CD4-positive, alpha-beta T cell (primary cell): ENCODE measurements around the gene RDH8. TPM values are rescaled to one million over a fixed set of nuclear protein-coding genes. Genes with fewer than 3 reads are reported as not detected.

Experiments
- ATAC-seq: fragments of 200-7000 bp; cut with Tn5 transposase; one replicate; pipeline ENCODE4 v1.10.0; 2022; ENCODE audit warnings: mild to moderate bottlenecking; ENCODE audit not compliant: poor library complexity
- CTCF ChIA-PET: fragments of 350-600 bp; sonication (Branson Sonifier 250); formaldehyde crosslinking; loops from one replicate; lab custom pipeline; 2021; ENCODE audit warnings: antibody characterized with exemption, inconsistent platforms; lab: Charles Lee
- POLR2A ChIA-PET: fragments of 350-600 bp; sonication (Branson Sonifier 250); formaldehyde crosslinking; loops from one replicate; lab custom pipeline; 2021; ENCODE audit warnings: antibody characterized with exemption, inconsistent platforms; lab: Charles Lee
- DNase-seq, 14 experiments: peaks; one replicate each; pipeline ENCODE4 v3.0.0-alpha.2; 2013 to 2020; ENCODE audit warnings: mixed read lengths in 2 of 14
- H3K27ac ChIP-seq, 2 donors: one replicate each; pipeline versions ENCODE4 v1.5.1 to v1.7.0; 2013; ENCODE audit warnings: low read length in 2 of 2, low read depth in 1 of 2, mild to moderate bottlenecking in 1 of 2
- H3K27me3 ChIP-seq, 2 experiments: 1 replicate in 1 of 2; 2 replicates in 1 of 2; pipeline versions ENCODE4 v1.6.1 to v1.7.0; 2013; ENCODE audit warnings: low read length in 2 of 2, control low read depth in 1 of 2, mild to moderate bottlenecking in 1 of 2, moderate library complexity in 1 of 2; ENCODE audit not compliant: insufficient read depth in 2 of 2, control insufficient read depth in 1 of 2
- H3K36me3 ChIP-seq: one replicate; pipeline ENCODE4 v1.6.1; 2013; ENCODE audit warnings: low read length, control low read depth; ENCODE audit not compliant: insufficient read depth
- H3K4me1 ChIP-seq: one replicate; pipeline ENCODE4 v1.6.1; 2013; ENCODE audit warnings: low read length, control low read depth; ENCODE audit not compliant: insufficient read depth
- H3K4me3 ChIP-seq: one replicate; pipeline ENCODE4 v1.5.1; 2013; ENCODE audit warnings: mild to moderate bottlenecking, low read length, moderate library complexity
- H3K9me3 ChIP-seq, 2 experiments: 1 replicate in 1 of 2; 2 replicates in 1 of 2; pipeline versions ENCODE4 v1.6.1 to v1.7.0; 2013; ENCODE audit warnings: low read length in 2 of 2, mild to moderate bottlenecking in 2 of 2, control low read depth in 1 of 2, moderate library complexity in 1 of 2; ENCODE audit not compliant: control insufficient read depth in 1 of 2, insufficient read depth in 1 of 2
- H3K27ac Mint-ChIP-seq: one replicate; pipeline ENCODE4 v1.8.0; 2020; ENCODE audit warnings: mixed read lengths
- H3K27me3 Mint-ChIP-seq: one replicate; pipeline ENCODE4 v1.8.0; 2021; ENCODE audit warnings: mixed read lengths
- H3K36me3 Mint-ChIP-seq: one replicate; pipeline ENCODE4 v1.8.0; 2021; ENCODE audit warnings: low read depth, mixed read lengths
- H3K4me1 Mint-ChIP-seq: one replicate; pipeline ENCODE4 v1.8.0; 2021; ENCODE audit warnings: low read depth, mixed read lengths
- H3K4me3 Mint-ChIP-seq: one replicate; pipeline ENCODE4 v1.8.0; 2020; ENCODE audit warnings: mild to moderate bottlenecking, mixed read lengths
- H3K9me3 Mint-ChIP-seq: one replicate; pipeline ENCODE4 v1.8.0; 2020; ENCODE audit warnings: mixed read lengths
- CTCF ChIP-seq: fragments of 200-600 bp; IDR thresholded peaks from one replicate; pipeline ENCODE4 v1.8.0; 2022; ENCODE audit warnings: antibody characterized with exemption, mild to moderate bottlenecking
- intact Hi-C, 2 experiments: fragments of 100-400 bp; cut with DNase I in 1 of 2; cut with micrococcal nuclease in 1 of 2; formaldehyde crosslinking; loops; one replicate each; pipeline versions ENCODE4 v1.15.1 to v1.9.0; 2023 to 2025; cut with DNase I, micrococcal nuclease
- total RNA-seq, 174 experiments: library from RNA in 2 of 174; stranded (reverse) in 2 of 174; gene quantifications; one replicate each; pipeline ENCODE4 v1.2.3 and lab custom pipeline; 2021 to 2026

Gene RDH8
- total RNA-seq, 2 experiments from 2014 or later, result not detected

GRCh38 chr19:9981406-9982260, 31.6 kb upstream of the RDH8 start:
- Histone ChIP-seq H3K9me3 (peaks cover 0 to 10% of the 10 kb centered on the region in 2 experiments), H3K27ac (no peak overlapping the region), H3K4me3 (no peak overlapping the region), H3K27me3 (peaks cover 0 to 2% of the 10 kb centered on the region in 2 experiments), H3K36me3 (peaks cover 5% of the 10 kb centered on the region), H3K4me1 (no peaks in the 10 kb centered on the region)
- intact Hi-C loops, result no loop called here
- ChIA-PET POLR2A (no interaction called here), CTCF (no interaction called here)
- H3K4me1 Mint-ChIP-seq, result no peaks in the 10 kb centered on the region
- H3K27me3 Mint-ChIP-seq, result peaks cover 12% of the 10 kb centered on the region
- no peak overlapping the region for H3K4me3 Mint-ChIP-seq
- no peak for ATAC-seq
- H3K36me3 Mint-ChIP-seq, result no peaks in the 10 kb centered on the region
- TF ChIP-seq CTCF, result no peak
- no peaks in the 10 kb centered on the region for H3K9me3 Mint-ChIP-seq
- H3K27ac Mint-ChIP-seq, result no peak overlapping the region
- DNase-seq, result no peak

- no peaks in the 10 kb centered on the region for H3K9me3 Mint-ChIP-seq
- CTCF ChIA-PET, result no interaction called here
- DNase-seq (no peak), ATAC-seq (no peak)
- H3K4me1 Mint-ChIP-seq, result no peaks in the 10 kb centered on the region
- H3K27me3 ChIP-seq, result peaks cover 0 to 2% of the 10 kb centered on the region in 2 experiments
- H3K36me3 Mint-ChIP-seq, result no peaks in the 10 kb centered on the region
- no peak overlapping the region for H3K27ac ChIP-seq
- no peak overlapping the region for H3K4me3 ChIP-seq
- no peaks in the 10 kb centered on the region for H3K4me1 ChIP-seq
- H3K9me3 ChIP-seq, result no peaks in the 10 kb centered on the region
- H3K4me3 Mint-ChIP-seq, result no peak overlapping the region
- H3K36me3 ChIP-seq, result peaks cover 3% of the 10 kb centered on the region
- no peak overlapping the region for H3K27ac Mint-ChIP-seq
- POLR2A ChIA-PET, result no interaction called here
- no peak for TF ChIP-seq CTCF
- peaks cover 22% of the 10 kb centered on the region for H3K27me3 Mint-ChIP-seq
- intact Hi-C loops, result no loop called here
Observed at GRCh38 chr19:9986787-9987281, 26.4 kb upstream of the RDH8 start.

GRCh38 chr19:9989504-9989903, 23.8 kb upstream of the RDH8 start:
- Mint-ChIP-seq H3K36me3 (no peaks in the 10 kb centered on the region), H3K27ac (no peak overlapping the region), H3K4me3 (no peak overlapping the region), H3K4me1 (no peaks in the 10 kb centered on the region), H3K27me3 (peaks cover 15% of the 10 kb centered on the region), H3K9me3 (no peaks in the 10 kb centered on the region)
- Histone ChIP-seq H3K4me3 (no peak overlapping the region), H3K4me1 (no peaks in the 10 kb centered on the region), H3K9me3 (no peaks in the 10 kb centered on the region), H3K27me3 (no peaks in the 10 kb centered on the region), H3K27ac (no peak overlapping the region), H3K36me3 (peaks cover 3% of the 10 kb centered on the region)
- ChIA-PET CTCF (no interaction called here), POLR2A (no interaction called here)
- no peak for TF ChIP-seq CTCF
- ATAC-seq (no peak), DNase-seq (no peak)
- intact Hi-C loops, result no loop called here
